RWPE1 (cell line): ENCODE data around the gene NR0B1.

ENCODE experiments used
- CTCF ChIA-PET: fragments of 350-600 bp; sonication (Branson Sonifier 250); formaldehyde crosslinking; extraction: SDS; loops from one replicate; lab custom pipeline; 2021; lab: Yijun Ruan, JAX
- POLR2A ChIA-PET: fragments of 400-600 bp; formaldehyde crosslinking; extraction: SDS; loops from one replicate; lab custom pipeline; 2020; ENCODE audit warnings: antibody characterized with exemption; ENCODE audit not compliant: low non-redundant PET; lab: Yijun Ruan, JAX
- DNase-seq: peaks from one replicate; pipeline ENCODE4 v3.0.0; 2012; ENCODE audit warnings: low spot score
- H3K27ac ChIP-seq: fragments of 450-650 bp; 2 replicates; pipeline ENCODE4 v1.5.1; 2017
- CTCF ChIP-seq: fragments of 450-650 bp; conservative IDR thresholded peaks from 2 replicates; pipeline ENCODE4 v1.5.1; 2017; ENCODE audit warnings: low read depth, mild to moderate bottlenecking

NR0B1 gene

GRCh38 chrX:30302956-30303355 lies 6.2 kb downstream of the NR0B1 start:
- TF ChIP-seq CTCF: no peak
- CTCF ChIA-PET: no interaction called here
- peak overlapping the region; percentile 67 for H3K27ac ChIP-seq
- POLR2A ChIA-PET: no interaction called here
- DNase-seq: peak; percentile 3

DNA sequence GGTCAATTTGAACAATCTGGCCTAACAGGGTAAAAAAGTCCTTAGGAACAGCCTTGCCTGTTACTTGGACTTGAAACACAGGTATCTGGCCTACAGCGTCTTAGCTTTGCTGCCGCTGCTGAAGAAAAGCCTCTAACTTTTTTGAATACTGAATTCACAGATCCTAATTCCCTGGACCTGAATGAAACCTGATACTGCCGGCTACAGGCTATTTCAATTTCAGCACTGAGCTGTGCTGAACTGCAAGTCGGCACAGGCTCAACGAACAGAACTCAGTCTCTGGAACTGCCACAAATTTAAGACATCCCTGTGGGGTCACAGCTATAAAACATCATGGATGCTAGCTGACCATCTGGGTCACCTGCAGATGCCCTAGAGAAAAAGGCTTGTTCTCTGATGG lies 7.2 kb downstream of the NR0B1 start:
- POLR2A ChIA-PET: no interaction called here
- H3K27ac ChIP-seq: peak overlapping the region; percentile 60
- CTCF ChIA-PET: no interaction called here
- peak; percentile 11 for DNase-seq
- TF ChIP-seq CTCF: no peak

- no peak overlapping the region for H3K27ac ChIP-seq
- DNase-seq: no peak
- POLR2A ChIA-PET: no interaction called here
- TF ChIP-seq CTCF: no peak
- CTCF ChIA-PET: no interaction called here
Observed at GRCh38 chrX:30301208-30301607, 8.0 kb downstream of the NR0B1 start.

- DNase-seq: no peak
- POLR2A ChIA-PET: no interaction called here
- TF ChIP-seq CTCF: no peak
- no peak overlapping the region for H3K27ac ChIP-seq
- CTCF ChIA-PET: no interaction called here
Observed at GRCh38 chrX:30296408-30297254, 12.6 kb downstream of the NR0B1 start.

- DNase-seq: peak; percentile 65
- TF ChIP-seq CTCF: no peak
- POLR2A ChIA-PET: no interaction called here
- CTCF ChIA-PET: interaction anchor here (0.5 kb wide), 1 partner anchor 238 kb away, joined by 3 read pairs; no protein-coding TSS in a partner anchor
- no peak overlapping the region for H3K27ac ChIP-seq
Observed at GRCh38 chrX:30283456-30284200, 25.6 kb downstream of the NR0B1 start.

- no peak for DNase-seq
- POLR2A ChIA-PET: no interaction called here
- no peak for TF ChIP-seq CTCF
- CTCF ChIA-PET: no interaction called here
- no peak overlapping the region for H3K27ac ChIP-seq
Observed at GRCh38 chrX:30282527-30282926, 26.7 kb downstream of the NR0B1 start.
